SK-N-MC (cell line): ENCODE results near the gene TMEM30B.
A peak's percentile ranks its signal among the peaks of the same experiment; 100 is the strongest.

Experiments
- DNase-seq: peaks from one replicate; pipeline ENCODE4 v3.0.0-alpha.2; 2011; ENCODE audit warnings: low read depth, low spot score
- H3K27ac ChIP-seq: fragments of 200-600 bp; sonication (generic); 2 replicates; pipeline ENCODE4 v1.5.1; 2016; ENCODE audit warnings: mixed run types
- H3K36me3 ChIP-seq: fragments of 200-600 bp; sonication (generic); 2 replicates; pipeline ENCODE4 v1.6.1; 2017; ENCODE audit warnings: antibody characterized with exemption, low read length, mixed read lengths; ENCODE audit not compliant: insufficient read depth
- H3K4me3 ChIP-seq: fragments of 200-600 bp; sonication (generic); 2 replicates; pipeline ENCODE4 v1.5.1; 2016
- H3K9ac ChIP-seq: fragments of 200-600 bp; sonication (generic); 2 replicates; pipeline ENCODE4 v1.8.0; 2017; ENCODE audit warnings: mixed run types, mixed read lengths; ENCODE audit not compliant: insufficient read length
- H3K9me3 ChIP-seq: fragments of 200-600 bp; sonication (generic); 2 replicates; pipeline ENCODE4 v1.6.1; 2017; ENCODE audit warnings: low read depth, mild to moderate bottlenecking, antibody characterized with exemption, low read length, moderate library complexity, mixed read lengths
- EZH2 ChIP-seq: fragments of 200-600 bp; sonication (generic); IDR thresholded peaks from one replicate; pipeline ENCODE4 v1.6.1; 2017; ENCODE audit warnings: antibody characterized with exemption
- FOXP2 ChIP-seq: optimal IDR thresholded peaks from 2 replicates; pipeline ENCODE3; 2011; ENCODE audit warnings: mild to moderate bottlenecking, moderate library complexity; ENCODE audit not compliant: insufficient read depth; ENCODE audit errors: extremely low read length, control extremely low read depth
- POLR2AphosphoS5 ChIP-seq: IDR thresholded peaks from 2 replicates; pipeline ENCODE4 v1.6.1; 2012; ENCODE audit warnings: mild to moderate bottlenecking, low read depth, low read length, borderline replicate concordance

TMEM30B gene

GRCh38 chr14:61266436-61266835 lies 14.7 kb downstream of the TMEM30B start:
- TF ChIP-seq EZH2 (no peak), POLR2AphosphoS5 (no peak), FOXP2 (no peak)
- H3K9ac ChIP-seq: no peak overlapping the region
- H3K36me3 ChIP-seq: no peaks in the 10 kb centered on the region
- peak overlapping the region; percentile 38 for H3K4me3 ChIP-seq
- H3K9me3 ChIP-seq: no peaks in the 10 kb centered on the region
- H3K27ac ChIP-seq: 0 out of 2 replicates have a peak overlapping the region, but pooled peaks have one; percentile 29
- DNase-seq: no peak

- Histone ChIP-seq H3K9me3 (no peaks in the 10 kb centered on the region), H3K4me3 (no peak overlapping the region), H3K9ac (no peak overlapping the region), H3K27ac (no peak overlapping the region), H3K36me3 (no peaks in the 10 kb centered on the region)
- TF ChIP-seq POLR2AphosphoS5 (no peak), EZH2 (no peak), FOXP2 (no peak)
- no peak for DNase-seq
Observed at GRCh38 chr14:61264651-61265050, 16.5 kb downstream of the TMEM30B start.

- Histone ChIP-seq H3K27ac (no peak overlapping the region), H3K9me3 (no peaks in the 10 kb centered on the region), H3K9ac (no peak overlapping the region), H3K4me3 (no peak overlapping the region), H3K36me3 (no peaks in the 10 kb centered on the region)
- no peak for TF ChIP-seq FOXP2
- DNase-seq: no peak
Observed at GRCh38 chr14:61264010-61264571, 17.0 kb downstream of the TMEM30B start.

- H3K36me3 ChIP-seq: no peaks in the 10 kb centered on the region
- TF ChIP-seq EZH2 (no peak), FOXP2 (no peak), POLR2AphosphoS5 (no peak)
- no peak overlapping the region for H3K4me3 ChIP-seq
- no peak for DNase-seq
- H3K9me3 ChIP-seq: no peaks in the 10 kb centered on the region
- no peak overlapping the region for H3K27ac ChIP-seq
- H3K9ac ChIP-seq: no peak overlapping the region
Observed at GRCh38 chr14:61262082-61262481, 19.1 kb downstream of the TMEM30B start.

- no peak overlapping the region for H3K9ac ChIP-seq
- H3K4me3 ChIP-seq: no peak overlapping the region
- no peak overlapping the region for H3K27ac ChIP-seq
- no peak for DNase-seq
- TF ChIP-seq POLR2AphosphoS5 (no peak), FOXP2 (no peak), EZH2 (no peak)
- H3K36me3 ChIP-seq: no peaks in the 10 kb centered on the region
- no peaks in the 10 kb centered on the region for H3K9me3 ChIP-seq
Observed at GRCh38 chr14:61260939-61261776, 20.0 kb downstream of the TMEM30B start.

- Histone ChIP-seq H3K36me3 (no peaks in the 10 kb centered on the region), H3K9ac (no peak overlapping the region), H3K27ac (no peak overlapping the region), H3K4me3 (no peak overlapping the region), H3K9me3 (no peaks in the 10 kb centered on the region)
- TF ChIP-seq POLR2AphosphoS5: no peak
- no peak for TF ChIP-seq FOXP2
- no peak for TF ChIP-seq EZH2
- DNase-seq: no peak
Observed at GRCh38 chr14:61258985-61259384, 22.2 kb downstream of the TMEM30B start.

GRCh38 chr14:61257469-61258057 lies 23.6 kb downstream of the TMEM30B start:
- DNase-seq: no peak
- no peak for TF ChIP-seq POLR2AphosphoS5

GRCh38 chr14:61256826-61257468 lies 24.2 kb downstream of the TMEM30B start:
- no peak for DNase-seq
- Histone ChIP-seq H3K36me3 (no peaks in the 10 kb centered on the region), H3K9ac (no peak overlapping the region), H3K27ac (peak overlapping the region; percentile 52; the same call in 1 of the 2 replicates), H3K9me3 (no peaks in the 10 kb centered on the region), H3K4me3 (no peak overlapping the region)
- TF ChIP-seq EZH2 (no peak), FOXP2 (no peak), POLR2AphosphoS5 (no peak)

More at GRCh38 chr14:61257469-61258057, 23.6 kb downstream of the TMEM30B start:
- no peaks in the 10 kb centered on the region for H3K9me3 ChIP-seq
- peak overlapping the region; percentile 38 for H3K9ac ChIP-seq
- no peaks in the 10 kb centered on the region for H3K36me3 ChIP-seq
- H3K4me3 ChIP-seq: 0 out of 2 replicates have a peak overlapping the region, but pooled peaks have one; percentile 29
- H3K27ac ChIP-seq: no peak overlapping the region; the same call in 1 of the 2 replicates
